ENCODE data around the gene CDC42EP2.

The CDC42EP2 gene

GRCh38 chr11:65356394-65356972, 41.8 kb downstream of the CDC42EP2 start:
- DNase-seq (ENCODE audit: low read depth) = no peak

DNA sequence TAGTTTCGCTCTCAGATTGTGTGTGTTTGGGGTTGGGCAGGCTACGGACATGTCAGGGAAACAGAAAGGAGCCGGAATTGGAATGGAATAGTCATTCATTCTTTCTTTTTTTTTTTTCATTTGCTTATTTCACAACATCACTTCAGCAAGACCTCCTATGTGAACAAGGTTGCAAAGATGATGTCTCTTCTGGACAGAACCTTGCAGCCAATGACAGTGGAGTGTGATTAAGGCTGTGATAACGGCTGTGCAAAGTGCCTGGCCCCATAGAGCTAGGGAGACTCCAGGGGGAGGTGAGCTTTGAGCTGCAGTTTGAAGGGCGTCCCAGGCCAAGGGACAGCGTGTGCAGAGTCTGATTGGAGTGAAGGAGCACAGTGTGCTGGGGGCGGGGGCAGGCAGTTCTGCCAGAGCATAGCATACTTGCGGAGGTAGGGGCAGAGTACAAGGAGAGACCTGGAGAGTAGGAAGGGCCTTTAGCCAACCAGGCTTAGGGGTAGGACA, 43.2 kb downstream of the CDC42EP2 start:
- no peak for DNase-seq (ENCODE audit: low read depth)

GRCh38 chr11:65362320-65362931, 47.8 kb downstream of the CDC42EP2 start:
- DNase-seq (ENCODE audit: low read depth) = no peak

DNA sequence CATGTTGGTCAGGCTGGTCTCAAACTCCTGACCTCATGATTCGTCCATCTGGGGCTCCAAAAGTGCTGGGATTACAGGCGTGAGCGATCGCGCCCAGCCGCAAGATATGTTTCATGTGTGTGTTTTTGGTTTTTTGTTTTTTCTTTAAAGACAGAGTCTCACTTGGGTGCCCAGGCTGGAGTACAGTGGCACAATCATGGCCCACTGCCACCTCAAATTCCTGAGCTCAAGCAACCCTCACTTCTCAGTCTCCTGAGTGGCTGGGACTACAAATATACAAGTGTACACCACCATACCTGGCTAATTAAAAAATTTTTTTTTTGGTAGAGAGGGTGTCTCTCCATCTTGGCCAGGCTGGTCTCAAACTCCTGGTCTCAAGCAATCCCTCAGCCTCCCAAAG, 48.3 kb downstream of the CDC42EP2 start:
- DNase-seq (ENCODE audit: low read depth) = no peak

- DNase-seq (ENCODE audit: low read depth) = no peak
Measured at GRCh38 chr11:65363770-65364169, 49.1 kb downstream of the CDC42EP2 start.

GRCh38 chr11:65366340-65366773, 51.7 kb downstream of the CDC42EP2 start:
- peak; percentile 43 for DNase-seq (ENCODE audit: low read depth)

- no peak for DNase-seq (ENCODE audit: low read depth)
Measured at GRCh38 chr11:65370659-65371049, 56.0 kb downstream of the CDC42EP2 start.
